Spleen (tissue), 7 donors: ENCODE data around the gene SCN4B.

Experiments used
- CTCF ChIP-seq, 11 experiments: fragments of 200-600 bp in 7 of 11; fragments of 450-650 bp in 4 of 11; sonication (generic) in 4 of 11; IDR thresholded peaks in 8 of 11; conservative IDR thresholded peaks in 3 of 11; 1 replicate in 7 of 11; 2 replicates in 4 of 11; pipeline versions ENCODE4 v1.4.0 to v1.8.0; 2016 to 2021; ENCODE audit warnings: antibody characterized with exemption in 11 of 11, inconsistent platforms in 4 of 11, mild to moderate bottlenecking in 1 of 11
- POLR2AphosphoS5 ChIP-seq, 3 donors: sonication (generic); formaldehyde crosslinking; IDR thresholded peaks; one replicate each; pipeline ENCODE4 v1.5.1; 2017; ENCODE audit warnings: antibody characterized with exemption in 3 of 3
- donor health status: DM: no; HTN: no; CAD: no; lungs with moderate emphysema.
- donor health status: DM: no; HTN: no; CAD: no.
- donor health status: DM: no; HTN: no; CAD: no.

- TF ChIP-seq POLR2AphosphoS5 (IDR thresholded peaks at IDR 0.05) (no peak), CTCF (IDR thresholded peaks at IDR 0.05 in 8 of 11, conservative IDR thresholded peaks at IDR 0.05 in 3 of 11) (no peak)
Measured at GRCh38 chr11:118169300-118170140, 16.9 kb upstream of the SCN4B start.
